GM12878 (cell line): ENCODE results near the gene TXNIP. TPM values are rescaled to one million over a fixed set of nuclear protein-coding genes. Genes with fewer than 3 reads are reported as not detected.
A peak's percentile ranks its signal among the peaks of the same experiment; 100 is the strongest.

Experiments
- BACH1 ChIP-seq: fragments of 450-650 bp; IDR thresholded peaks from 2 replicates; pipeline ENCODE4 v1.6.1; 2017; ENCODE audit warnings: mild to moderate bottlenecking, borderline replicate concordance
- BHLHE40 ChIP-seq, 2 experiments: fragments of 450-650 bp in 1 of 2; IDR thresholded peaks; 2 replicates each; pipeline ENCODE4 v1.6.1; 2011 to 2017; ENCODE audit warnings: low read depth in 2 of 2, borderline replicate concordance in 1 of 2, improper control_type of control experiment in 1 of 2, low read length in 1 of 2, mild to moderate bottlenecking in 1 of 2
- DPF2 ChIP-seq: fragments of 450-650 bp; IDR thresholded peaks from 2 replicates; pipeline ENCODE4 v1.6.1; 2017; ENCODE audit warnings: mild to moderate bottlenecking
- GATAD2B ChIP-seq: fragments of 450-650 bp; conservative IDR thresholded peaks from 2 replicates; pipeline ENCODE4 v1.6.1; 2017; ENCODE audit warnings: low read depth, mild to moderate bottlenecking, moderate library complexity
- HDGF ChIP-seq: fragments of 450-650 bp; IDR thresholded peaks from 2 replicates; pipeline ENCODE4 v1.6.1; 2016; ENCODE audit warnings: antibody characterized with exemption
- JUNB ChIP-seq: IDR thresholded peaks from 2 replicates; pipeline ENCODE4 v1.6.1; 2016; ENCODE audit warnings: antibody characterized with exemption, mild to moderate bottlenecking
- JUND ChIP-seq: IDR thresholded peaks from 2 replicates; pipeline ENCODE4 v1.6.1; 2012; ENCODE audit warnings: low read depth, mild to moderate bottlenecking, low read length, improper control_type of control experiment, moderate library complexity
- MTA2 ChIP-seq: fragments of 450-650 bp; IDR thresholded peaks from 2 replicates; pipeline ENCODE4 v1.6.1; 2016; ENCODE audit warnings: low read depth, mild to moderate bottlenecking, moderate library complexity
- PAX8 ChIP-seq: fragments of 450-650 bp; IDR thresholded peaks from 2 replicates; pipeline ENCODE4 v1.6.1; 2017; ENCODE audit warnings: mild to moderate bottlenecking, moderate library complexity
- POLR2AphosphoS2 ChIP-seq: IDR thresholded peaks from 2 replicates; pipeline ENCODE4 v1.6.1; 2011; ENCODE audit warnings: low read depth, mild to moderate bottlenecking, low read length, improper control_type of control experiment, moderate library complexity
- PRDM15 ChIP-seq: fragments of 450-650 bp; formaldehyde crosslinking; IDR thresholded peaks from 2 replicates; pipeline ENCODE4 v1.4.0; 2020; ENCODE audit warnings: mild to moderate bottlenecking, moderate library complexity
- RAD21 ChIP-seq: IDR thresholded peaks from 2 replicates; pipeline ENCODE4 v1.6.1; 2011; ENCODE audit warnings: mild to moderate bottlenecking, low read depth, low read length, moderate library complexity; ENCODE audit not compliant: insufficient read depth
- SREBF2 ChIP-seq: IDR thresholded peaks from 2 replicates; pipeline ENCODE4 v1.6.1; 2012; ENCODE audit warnings: mild to moderate bottlenecking, low read length
- TAF1 ChIP-seq: IDR thresholded peaks from 2 replicates; pipeline ENCODE4 v1.6.1; 2011; ENCODE audit warnings: mild to moderate bottlenecking, low read depth, low read length, borderline replicate concordance
- TBL1XR1 ChIP-seq: IDR thresholded peaks from 2 replicates; pipeline ENCODE4 v1.6.1; 2012; ENCODE audit warnings: low read depth, low read length, improper control_type of control experiment
- YBX1 ChIP-seq: fragments of 450-650 bp; IDR thresholded peaks from 2 replicates; pipeline ENCODE4 v1.6.1; 2016; ENCODE audit warnings: antibody characterized with exemption
- ZBTB11 ChIP-seq: fragments of 450-650 bp; formaldehyde crosslinking; IDR thresholded peaks from 2 replicates; pipeline ENCODE4 v1.5.0; 2022; ENCODE audit warnings: mild to moderate bottlenecking, missing genetic modification characterization
- ZNF217 ChIP-seq: fragments of 450-650 bp; IDR thresholded peaks from 2 replicates; pipeline ENCODE4 v1.6.1; 2017; ENCODE audit warnings: antibody characterized with exemption, mild to moderate bottlenecking
- ZNF274 ChIP-seq: IDR thresholded peaks from one replicate; pipeline ENCODE4 v1.8.0; 2011; ENCODE audit not compliant: insufficient read length, insufficient read depth
- ZNF687 ChIP-seq: fragments of 450-650 bp; IDR thresholded peaks from 2 replicates; pipeline ENCODE4 v1.6.1; 2017; ENCODE audit warnings: mild to moderate bottlenecking, moderate library complexity
- polyA plus RNA-seq, 11 experiments: library from polyadenylated mRNA; depleted of rRNA in 4 of 11; unstranded in 6 of 11; stranded (reverse) in 5 of 11; fragments of >200 nt; fragmentation: Nextera tagmentation in 4 of 11; fragmentation: Illumina TruSeq in 1 of 11; extraction: Ambion mirVana in 4 of 11; extraction: Trizol in 1 of 11; gene quantifications; 1 replicate in 1 of 11; 2 replicates in 10 of 11; pipeline versions ENCODE4 v1.2.1 to v1.2.3, GENCODE V29; 2011 to 2016; ENCODE audit warnings: inconsistent platforms in 2 of 11, missing spikeins in 2 of 11, low read depth in 1 of 11
- total RNA-seq, 4 experiments: library from RNA; depleted of rRNA in 3 of 4; stranded (reverse); fragments of >200 nt in 3 of 4; fragmentation: Illumina TruSeq in 1 of 4; extraction: Trizol in 1 of 4; gene quantifications; 2 replicates each; pipeline versions ENCODE4 v1.2.1 to v1.2.3, GENCODE V29; 2013 to 2021

The TXNIP gene
- total and polyA plus RNA-seq, 10 of the 15 experiments (the other 5 are each of a cell fraction or from before 2014, with no cell fraction given), result 48.7 to 133 (median 107) TPM

GRCh38 chr1:145978471-145978853 is 17.9 kb downstream of the TXNIP start (continued):
- TF ChIP-seq TBL1XR1 (0 out of 2 replicates have a peak, but pooled peaks have one; percentile 21), TAF1 (no peak), BACH1 (peak; percentile 75; the same call in 1 of the 2 replicates), YBX1 (no peak), PRDM15 (CRISPR knock-in tag) (no peak), BHLHE40 (IDR thresholded peaks at IDR 0.05; ENCODE audit: borderline replicate concordance in 1 of 2, low read depth in 2 of 2, low read length in 1 of 2) (peak in 1 of 2 experiments; percentile 20; a peak in 1 of 4 replicates), ZNF217 (peak; percentile 37; the same call in 1 of the 2 replicates), POLR2AphosphoS2 (no peak), RAD21 (no peak), SREBF2 (no peak), DPF2 (peak; percentile 84), PAX8 (no peak), ZNF687 (0 out of 2 replicates have a peak, but pooled peaks have one; percentile 34), GATAD2B (no peak), JUND (peak; percentile 61; the same call in 1 of the 2 replicates), ZNF274 (no peak), JUNB (peak; percentile 78), HDGF (no peak), ZBTB11 (no peak), MTA2 (peak; percentile 93)
